AG09319 (cell line): ENCODE data around the gene TMEM213.
A peak's percentile ranks its signal among the peaks of the same experiment; 100 is the strongest.

Source experiments
- DNase-seq: peaks from one replicate; pipeline ENCODE4 v3.0.0-alpha.2; 2010; ENCODE audit warnings: low read depth; ENCODE audit errors: extremely low read depth
- CTCF ChIP-seq: IDR thresholded peaks from 2 replicates; pipeline ENCODE4 v1.5.1; 2011; ENCODE audit warnings: low read depth, mild to moderate bottlenecking, inconsistent platforms, low read length, moderate library complexity

The TMEM213 gene

DNA sequence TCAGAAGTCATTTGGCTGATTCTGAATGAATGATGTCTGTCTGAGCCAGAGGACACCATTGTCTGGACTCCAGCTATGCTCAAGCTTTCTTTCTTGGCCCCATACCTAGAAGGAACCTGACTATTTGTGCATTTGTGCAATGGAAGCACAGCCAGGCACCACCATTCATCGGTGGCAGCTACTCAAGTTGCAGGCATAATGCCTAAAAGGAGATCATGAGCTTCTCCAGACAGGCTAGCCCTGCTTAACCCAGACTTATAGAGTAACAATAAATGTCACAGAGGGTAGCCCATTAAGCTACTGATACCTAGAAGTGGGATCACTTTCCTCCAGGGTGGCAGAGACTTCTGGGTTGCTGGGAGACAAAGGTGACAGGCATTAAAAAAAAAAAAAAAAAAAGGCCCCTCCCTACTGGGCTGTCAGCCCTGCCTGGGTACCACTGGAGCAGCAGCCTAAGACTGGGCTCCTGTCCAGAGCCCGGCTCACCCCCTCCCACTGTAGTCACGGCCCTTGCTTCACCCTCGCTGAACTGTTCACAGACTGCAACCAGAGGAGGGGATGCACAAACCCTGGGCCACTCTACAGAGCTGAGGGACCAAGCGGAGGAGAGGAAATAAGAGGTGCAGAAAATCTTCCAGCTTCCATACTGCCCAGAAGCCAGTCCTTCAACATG, 75.6 kb downstream of the TMEM213 start:
- no peak for DNase-seq
- TF ChIP-seq CTCF, result no peak

DNA sequence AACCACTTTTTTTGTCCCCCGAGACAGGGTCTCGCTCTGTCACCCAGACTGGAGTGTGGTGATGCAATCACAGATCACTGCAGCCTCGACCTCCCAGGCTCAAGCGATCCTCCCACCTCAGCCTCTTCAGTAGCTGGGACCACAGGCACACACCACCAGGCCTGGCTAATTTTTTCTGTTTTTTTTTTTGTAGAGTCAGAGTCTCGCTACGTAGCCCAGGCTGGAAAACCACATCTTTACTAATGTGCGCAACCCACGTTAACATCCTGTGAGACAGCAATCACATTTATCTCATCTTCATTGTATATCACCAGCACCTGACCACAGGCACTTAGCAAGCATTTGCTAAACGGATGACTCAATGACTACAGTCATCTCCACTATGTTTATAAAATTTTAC, 78.0 kb downstream of the TMEM213 start:
- no peak for TF ChIP-seq CTCF
- no peak for DNase-seq

GRCh38 chr7:138876326-138876725, 78.5 kb downstream of the TMEM213 start:
- no peak for DNase-seq
- no peak for TF ChIP-seq CTCF

- TF ChIP-seq CTCF, result no peak
- DNase-seq, result no peak
Observed at GRCh38 chr7:138878051-138878450, 80.3 kb downstream of the TMEM213 start.

GRCh38 chr7:138878856-138879255, 81.1 kb downstream of the TMEM213 start:
- DNase-seq, result no peak
- no peak for TF ChIP-seq CTCF

DNA sequence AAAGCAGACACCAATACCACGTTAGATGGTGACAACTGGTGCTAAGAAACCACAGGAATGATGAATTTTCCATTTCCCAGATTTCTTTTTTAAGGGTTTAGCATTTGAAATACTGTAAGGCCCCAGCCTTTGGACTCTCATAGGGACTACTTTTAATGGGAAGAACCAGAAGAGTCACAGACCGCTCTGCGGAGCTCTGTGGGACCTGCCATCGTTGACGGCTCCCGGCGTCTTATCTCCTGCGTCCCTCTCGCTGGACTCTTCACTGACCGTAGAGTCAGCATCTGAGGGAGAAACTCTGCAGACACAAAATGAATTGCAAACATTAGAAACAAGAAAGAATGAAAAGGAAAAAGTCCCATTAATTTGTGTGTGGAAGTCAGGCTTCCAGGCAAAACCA, 81.6 kb downstream of the TMEM213 start:
- DNase-seq, result no peak
- TF ChIP-seq CTCF, result no peak

DNA sequence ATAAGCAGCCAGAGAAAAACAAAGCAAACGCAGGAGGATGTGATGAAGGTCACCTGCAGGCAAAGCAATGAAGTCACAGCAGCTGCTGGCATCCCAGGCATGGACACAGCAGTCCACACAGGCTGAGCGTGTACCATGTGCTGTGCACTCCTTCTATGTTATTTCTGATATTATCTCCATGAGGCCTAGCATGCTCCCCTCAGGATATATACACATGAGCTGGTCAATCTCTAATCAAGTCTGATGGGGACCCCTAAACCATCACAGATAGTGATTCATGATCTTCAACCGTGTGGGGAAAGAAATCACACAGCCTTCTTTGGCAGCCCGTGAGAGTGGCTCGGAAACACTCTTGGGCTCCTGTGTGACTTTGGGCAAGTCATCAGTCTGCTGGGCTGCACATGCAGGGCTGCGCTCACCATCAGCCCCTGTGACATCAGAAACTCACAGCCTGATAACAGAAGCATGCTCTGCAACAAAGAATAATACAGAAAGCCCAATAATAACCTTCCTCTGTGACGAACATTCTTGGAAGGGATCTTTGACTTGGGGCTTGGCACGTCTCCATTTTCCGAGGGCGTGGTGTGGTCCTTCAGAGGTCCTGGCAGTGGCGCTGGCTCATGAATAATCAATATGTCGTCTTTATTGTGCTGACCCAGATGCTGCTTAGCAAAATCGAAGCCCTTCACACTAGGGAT, 83.2 kb downstream of the TMEM213 start:
- no peak for TF ChIP-seq CTCF
- peak; percentile 35 for DNase-seq
